Measurements from ENCODE around the gene HLA-DPA1. TPM values are rescaled to one million over a fixed set of nuclear protein-coding genes. Genes with fewer than 3 reads are reported as not detected.

Gene HLA-DPA1
- total and polyA plus RNA-seq, 10 of the 15 experiments (the other 5 are each of a cell fraction or from before 2014, with no cell fraction given), result 508 to 1,640 (median 829) TPM

- no peak for TF ChIP-seq BCLAF1 (IDR thresholded peaks at IDR 0.05)
- no peak for TF ChIP-seq ZNF622 (IDR thresholded peaks at IDR 0.05)
- no peak for TF ChIP-seq ZNF24 (IDR thresholded peaks at IDR 0.05)
- peak; percentile 79 for TF ChIP-seq ZNF687 (IDR thresholded peaks at IDR 0.05)
- no peak for TF ChIP-seq CBX5 (IDR thresholded peaks at IDR 0.05; ENCODE audit: low read depth)
- peak; percentile 86 for TF ChIP-seq SMAD5 (IDR thresholded peaks at IDR 0.05; ENCODE audit: low read depth)
- TF ChIP-seq SRF (IDR thresholded peaks at IDR 0.05; ENCODE audit: low read depth in 2 of 2, low read length in 2 of 2), result no peak
- TF ChIP-seq NFYB (IDR thresholded peaks at IDR 0.05; ENCODE audit: insufficient read depth, low read depth, low read length), result peak; percentile 92
- no peak for TF ChIP-seq ZSCAN29 (IDR thresholded peaks at IDR 0.05)
- TF ChIP-seq ZBED1 (IDR thresholded peaks at IDR 0.05; ENCODE audit: borderline replicate concordance), result peak; percentile 84
- no peak for TF ChIP-seq MEF2B (IDR thresholded peaks at IDR 0.05; ENCODE audit: partially characterized antibody, poor library complexity, severe bottlenecking)
- TF ChIP-seq ATF7 (IDR thresholded peaks at IDR 0.05; ENCODE audit: low read depth), result peak; percentile 47; the same call in 1 of the 2 replicates
- peak; percentile 64 to 77 for TF ChIP-seq BHLHE40 (IDR thresholded peaks at IDR 0.05; ENCODE audit: borderline replicate concordance in 1 of 2, low read depth in 2 of 2, low read length in 1 of 2)
- TF ChIP-seq RB1 (IDR thresholded peaks at IDR 0.05; ENCODE audit: borderline replicate concordance), result no peak
- no peak; a peak in 1 of 3 replicates for TF ChIP-seq EGR1 (IDR thresholded peaks at IDR 0.05; ENCODE audit: borderline replicate concordance in 1 of 2, low read depth in 2 of 2, low read length in 2 of 2)
- TF ChIP-seq ZBTB11 (CRISPR knock-in tag; IDR thresholded peaks at IDR 0.05), result no peak
- TF ChIP-seq KAT2A (conservative IDR thresholded peaks at IDR 0.05; ENCODE audit: control insufficient read depth, low read depth, low read length), result no peak
- no peak for TF ChIP-seq STAT3 (IDR thresholded peaks at IDR 0.05; ENCODE audit: low read depth, low read length)
These were observed 43.9 kb downstream of the HLA-DPA1 start (continued) for GRCh38 chr6:33029328-33030184.

Measured in GM12878 (cell line).